ENCODE results near the gene RNASE11.

GRCh38 chr14:20583908-20584307 lies 3.9 kb downstream of the RNASE11 start:
- TF ChIP-seq CTCF (IDR thresholded peaks at IDR 0.05): no peak
- TF ChIP-seq POLR2A (IDR thresholded peaks at IDR 0.05): no peak
